Measurements from ENCODE around the gene SDK1.

Gene SDK1

DNA sequence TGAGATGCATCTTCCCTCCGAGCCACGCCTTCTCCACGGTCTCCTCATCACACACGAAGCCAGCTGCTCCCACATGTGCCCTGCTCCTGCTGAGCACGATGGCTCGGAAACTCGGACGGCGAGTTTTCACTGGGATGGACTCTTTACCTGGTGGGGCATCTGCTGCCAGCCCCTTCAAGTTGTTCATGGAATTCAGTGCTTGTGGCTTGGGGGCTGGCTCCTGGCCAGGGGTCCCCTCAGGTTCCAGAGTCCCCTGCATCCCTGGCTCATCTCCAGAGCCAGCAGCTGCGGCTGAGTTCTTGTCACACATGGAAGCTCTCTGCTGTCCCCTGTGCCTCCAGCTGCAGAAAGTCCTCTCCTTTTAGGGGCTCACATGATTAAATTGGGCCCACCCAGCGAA lies 654.0 kb downstream of the SDK1 start:
- in situ Hi-C loops (cut with HindIII; ENCODE audit: low sequenced_read_pairs), result no loop called here
- no peak for DNase-seq (ENCODE audit: low read depth, low spot score)
- no peak overlapping the region for H3K4me3 ChIP-seq (ENCODE audit: low read depth, low read length)
- TF ChIP-seq, protein P1, sequence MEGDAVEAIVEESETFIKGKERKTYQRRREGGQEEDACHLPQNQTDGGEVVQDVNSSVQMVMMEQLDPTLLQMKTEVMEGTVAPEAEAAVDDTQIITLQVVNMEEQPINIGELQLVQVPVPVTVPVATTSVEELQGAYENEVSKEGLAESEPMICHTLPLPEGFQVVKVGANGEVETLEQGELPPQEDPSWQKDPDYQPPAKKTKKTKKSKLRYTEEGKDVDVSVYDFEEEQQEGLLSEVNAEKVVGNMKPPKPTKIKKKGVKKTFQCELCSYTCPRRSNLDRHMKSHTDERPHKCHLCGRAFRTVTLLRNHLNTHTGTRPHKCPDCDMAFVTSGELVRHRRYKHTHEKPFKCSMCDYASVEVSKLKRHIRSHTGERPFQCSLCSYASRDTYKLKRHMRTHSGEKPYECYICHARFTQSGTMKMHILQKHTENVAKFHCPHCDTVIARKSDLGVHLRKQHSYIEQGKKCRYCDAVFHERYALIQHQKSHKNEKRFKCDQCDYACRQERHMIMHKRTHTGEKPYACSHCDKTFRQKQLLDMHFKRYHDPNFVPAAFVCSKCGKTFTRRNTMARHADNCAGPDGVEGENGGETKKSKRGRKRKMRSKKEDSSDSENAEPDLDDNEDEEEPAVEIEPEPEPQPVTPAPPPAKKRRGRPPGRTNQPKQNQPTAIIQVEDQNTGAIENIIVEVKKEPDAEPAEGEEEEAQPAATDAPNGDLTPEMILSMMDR (IDR thresholded peaks at IDR 0.05; ENCODE audit: low read depth, low read length), result no peak

GRCh38 chr7:3955751-3956696 lies 655.0 kb downstream of the SDK1 start:
- H3K4me3 ChIP-seq (ENCODE audit: low read depth, low read length), result no peak overlapping the region
- TF ChIP-seq, protein P1 (IDR thresholded peaks at IDR 0.05; ENCODE audit: low read depth, low read length), result no peak
- in situ Hi-C loops (cut with HindIII; ENCODE audit: low sequenced_read_pairs), result no loop called here
- DNase-seq (ENCODE audit: low read depth, low spot score), result peak; percentile 60

DNA sequence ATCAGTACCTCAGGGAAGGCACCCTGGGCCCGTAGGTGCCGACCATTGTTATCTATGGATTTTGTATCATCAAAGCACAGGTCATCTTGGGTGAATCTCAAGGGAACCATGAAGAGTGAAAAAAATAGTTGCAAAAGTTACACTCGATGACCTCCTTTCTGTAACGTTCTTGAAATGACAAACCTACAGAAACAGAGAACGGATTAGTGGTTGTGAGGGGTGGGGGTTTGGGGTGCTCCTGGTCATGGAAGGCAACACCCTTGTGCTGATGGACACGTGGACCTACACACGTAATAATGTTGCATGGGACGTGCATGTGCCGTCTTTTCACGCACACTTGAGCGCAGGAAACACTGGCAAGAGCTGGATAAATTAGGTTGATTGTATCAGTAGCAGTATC lies 655.9 kb downstream of the SDK1 start:
- TF ChIP-seq, protein P1 (IDR thresholded peaks at IDR 0.05; ENCODE audit: low read depth, low read length), result no peak
- no peak for DNase-seq (ENCODE audit: low read depth, low spot score)
- in situ Hi-C loops (cut with HindIII; ENCODE audit: low sequenced_read_pairs), result no loop called here
- no peak overlapping the region for H3K4me3 ChIP-seq (ENCODE audit: low read depth, low read length)

- H3K4me3 ChIP-seq (ENCODE audit: low read depth, low read length), result no peak overlapping the region
- TF ChIP-seq, protein P1 (IDR thresholded peaks at IDR 0.05; ENCODE audit: low read depth, low read length), result no peak
- in situ Hi-C loops (cut with HindIII; ENCODE audit: low sequenced_read_pairs), result no loop called here
- DNase-seq (ENCODE audit: low read depth, low spot score), result no peak
Measured at GRCh38 chr7:3957472-3958108, 656.5 kb downstream of the SDK1 start.

- TF ChIP-seq, protein P1 (IDR thresholded peaks at IDR 0.05; ENCODE audit: low read depth, low read length), result no peak
- H3K4me3 ChIP-seq (ENCODE audit: low read depth, low read length), result no peak overlapping the region
- DNase-seq (ENCODE audit: low read depth, low spot score), result no peak
- in situ Hi-C loops (cut with HindIII; ENCODE audit: low sequenced_read_pairs), result no loop called here
Measured at GRCh38 chr7:3958109-3958483, 657.0 kb downstream of the SDK1 start.

GRCh38 chr7:3959364-3959763 lies 658.3 kb downstream of the SDK1 start:
- TF ChIP-seq, protein P1 (IDR thresholded peaks at IDR 0.05; ENCODE audit: low read depth, low read length), result no peak
- no peak overlapping the region for H3K4me3 ChIP-seq (ENCODE audit: low read depth, low read length)
- in situ Hi-C loops (cut with HindIII; ENCODE audit: low sequenced_read_pairs), result no loop called here

More at GRCh38 chr7:3959364-3959763, 658.3 kb downstream of the SDK1 start:
- DNase-seq (ENCODE audit: low read depth, low spot score), result no peak

All from astrocyte of the spinal cord (primary cell).